Thoracic aorta (tissue), 2 donors: ENCODE measurements around the gene AHI1. TPM values are rescaled to one million over a fixed set of nuclear protein-coding genes. Genes with fewer than 3 reads are reported as not detected.

Experiments used
- ATAC-seq: fragments of 150-250 bp; one replicate; pipeline ENCODE4 v1.8.0; 2017; ENCODE audit warnings: low read depth; ENCODE audit not compliant: insufficient number of reproducible peaks, low FRiP score
- DNase-seq: peaks from one replicate; pipeline ENCODE4 v3.0.0-alpha.2; 2020; ENCODE audit warnings: low spot score
- H3K27ac ChIP-seq, 2 donors: fragments of 200-600 bp; sonication (generic); 1 replicate in 1 of 2; 2 replicates in 1 of 2; pipeline ENCODE4 v1.5.1; 2016; ENCODE audit warnings: mild to moderate bottlenecking in 2 of 2, moderate library complexity in 2 of 2
- H3K27me3 ChIP-seq: fragments of 200-600 bp; sonication (generic); replicated peaks from 2 replicates; pipeline ENCODE4 v1.6.0; 2016; ENCODE audit warnings: mild to moderate bottlenecking; ENCODE audit not compliant: insufficient read depth
- H3K36me3 ChIP-seq: fragments of 200-600 bp; sonication (generic); one replicate; pipeline ENCODE4 v1.5.1; 2016
- H3K4me1 ChIP-seq, 2 donors: fragments of 200-600 bp; sonication (generic); 1 replicate in 1 of 2; 2 replicates in 1 of 2; pipeline versions ENCODE4 v1.5.1 to v1.6.0; 2016; ENCODE audit warnings: low read depth in 2 of 2, mild to moderate bottlenecking in 1 of 2; ENCODE audit not compliant: control insufficient read depth in 1 of 2
- H3K4me3 ChIP-seq: fragments of 200-600 bp; sonication (generic); 2 replicates; pipeline ENCODE4 v1.5.1; 2016; ENCODE audit warnings: mild to moderate bottlenecking
- H3K9me3 ChIP-seq: fragments of 200-600 bp; sonication (generic); 2 replicates; pipeline ENCODE4 v1.5.1; 2016
- CTCF ChIP-seq: fragments of 200-600 bp; sonication (generic); IDR thresholded peaks from one replicate; pipeline ENCODE4 v1.5.1; 2019; ENCODE audit warnings: antibody characterized with exemption
- total RNA-seq, 2 donors: library from RNA; depleted of rRNA; stranded (reverse); fragments of >200 nt; gene quantifications; one replicate each; pipeline versions ENCODE4 v1.1.0 to v1.2.3, GENCODE V29; 2016

The AHI1 gene
- total RNA-seq, 2 donors from 2014 or later: 21.7 to 65.5 TPM

- DNase-seq (no peak), ATAC-seq (no peak)
- H3K4me1 ChIP-seq: no peaks in the 10 kb centered on the region
- H3K27ac ChIP-seq: no peak overlapping the region
- H3K27me3 ChIP-seq: no peaks in the 10 kb centered on the region
- H3K36me3 ChIP-seq: peaks cover 7% of the 10 kb centered on the region
- no peak for TF ChIP-seq CTCF
- H3K9me3 ChIP-seq: no peaks in the 10 kb centered on the region
- no peak overlapping the region for H3K4me3 ChIP-seq
These were observed 207.7 kb downstream of the AHI1 start for GRCh38 chr6:135289816-135290215.

DNA sequence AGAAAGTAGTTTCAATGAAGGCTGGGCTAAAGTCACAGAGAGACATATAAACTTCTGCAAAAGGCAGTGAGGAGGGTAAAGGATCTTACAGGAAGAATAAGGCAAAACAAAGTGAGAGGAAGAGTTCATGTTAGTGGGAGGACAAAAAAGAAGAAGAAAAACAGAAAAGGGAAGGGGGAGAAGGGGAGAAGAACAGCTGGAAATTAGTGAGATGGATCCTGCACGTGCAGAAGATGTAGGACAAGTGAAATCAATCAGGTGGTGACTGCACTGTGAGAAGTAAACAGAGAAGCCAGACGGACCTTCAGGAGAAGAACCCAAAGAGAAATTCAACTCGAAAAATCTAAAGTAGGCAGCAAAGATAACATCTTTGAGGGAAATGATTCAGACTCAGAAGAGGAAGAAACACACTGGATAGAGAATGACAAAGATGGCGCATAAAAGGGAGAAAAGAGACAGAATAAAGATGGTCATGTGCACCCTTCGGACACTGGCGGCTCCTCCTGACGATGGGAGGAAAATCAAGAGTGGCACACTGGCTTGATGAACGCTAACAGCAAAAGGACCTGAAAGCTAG, 210.5 kb downstream of the AHI1 start:
- Histone ChIP-seq H3K27me3 (no peaks in the 10 kb centered on the region), H3K4me3 (no peak overlapping the region), H3K4me1 (no peaks in the 10 kb centered on the region), H3K36me3 (peaks cover 7% of the 10 kb centered on the region), H3K27ac (no peak overlapping the region), H3K9me3 (no peaks in the 10 kb centered on the region)
- TF ChIP-seq CTCF: no peak
- ATAC-seq (no peak), DNase-seq (no peak)

DNA sequence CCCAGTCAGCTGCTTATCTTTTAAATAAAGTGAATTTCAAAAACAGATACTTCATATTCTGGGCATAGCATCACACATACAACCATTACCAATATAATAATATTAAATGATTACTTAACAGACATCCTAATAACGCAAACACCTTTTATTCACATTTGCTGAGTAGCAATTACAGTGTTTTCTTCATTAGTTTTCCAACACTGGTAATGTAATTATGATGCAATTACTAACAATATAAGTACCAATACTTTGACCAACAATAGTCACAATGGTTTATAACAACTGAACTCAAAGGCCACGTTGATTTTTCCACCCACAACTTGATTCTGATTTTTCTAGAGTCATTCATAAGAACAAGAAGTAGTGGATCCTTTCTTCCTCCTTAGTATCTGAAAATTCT, 212.4 kb downstream of the AHI1 start:
- TF ChIP-seq CTCF: no peak
- no peak overlapping the region for H3K27ac ChIP-seq
- ATAC-seq: no peak

DNA sequence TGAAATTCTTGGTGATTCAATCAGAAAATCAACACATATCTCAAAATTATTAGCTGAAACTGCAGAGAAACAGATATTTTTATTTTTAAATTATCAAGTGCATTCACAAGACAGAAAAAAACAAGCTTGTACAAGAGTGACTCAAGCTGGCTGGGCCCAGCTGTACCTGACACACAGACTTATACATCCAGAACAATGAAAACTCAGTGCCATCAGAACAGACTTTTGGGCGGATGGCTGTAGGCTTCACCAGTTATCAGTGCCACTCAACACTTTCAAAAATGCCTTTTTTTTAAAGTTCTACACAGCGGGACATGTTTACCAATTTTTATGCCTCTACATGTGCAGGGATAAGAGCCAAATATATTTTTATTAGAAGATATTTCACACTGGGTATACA, 213.6 kb downstream of the AHI1 start:
- TF ChIP-seq CTCF: no peak
- ATAC-seq (no peak), DNase-seq (no peak)
- Histone ChIP-seq H3K9me3 (no peaks in the 10 kb centered on the region), H3K4me3 (no peak overlapping the region), H3K36me3 (no peaks in the 10 kb centered on the region), H3K27ac (no peak overlapping the region), H3K4me1 (no peaks in the 10 kb centered on the region), H3K27me3 (no peaks in the 10 kb centered on the region)

More for the DNA sequence above, 212.4 kb downstream of the AHI1 start:
- Histone ChIP-seq H3K27me3 (no peaks in the 10 kb centered on the region), H3K9me3 (no peaks in the 10 kb centered on the region), H3K36me3 (peaks cover 4% of the 10 kb centered on the region), H3K4me1 (no peaks in the 10 kb centered on the region), H3K4me3 (no peak overlapping the region)
- DNase-seq: no peak

GRCh38 chr6:135282395-135282794, 215.1 kb downstream of the AHI1 start:
- Histone ChIP-seq H3K9me3 (no peaks in the 10 kb centered on the region), H3K4me1 (no peaks in the 10 kb centered on the region), H3K36me3 (no peaks in the 10 kb centered on the region), H3K27ac (no peak overlapping the region), H3K4me3 (no peak overlapping the region), H3K27me3 (no peaks in the 10 kb centered on the region)
- no peak for ATAC-seq
- no peak for TF ChIP-seq CTCF
- DNase-seq: no peak
